Activated T-helper 17 cell treated with anti-CD3 and anti-CD28 coated beads, Interleukin-2, amount 50 U/mL, for 72 hours (primary cell): ENCODE measurements around the gene PRKACB. TPM values are rescaled to one million over a fixed set of nuclear protein-coding genes. Genes with fewer than 3 reads are reported as not detected.
"Not testable (repeated sequence)": the region's sequence is repeated elsewhere in the genome, so short reads cannot be mapped to it uniquely, and the experiment has no call there.

Experiments used
- ATAC-seq: fragments of 150-1000 bp; cut with Tn5 transposase; replicated peaks from 2 replicates; pipeline ENCODE4 v1.10.0; 2021; ENCODE audit warnings: mild to moderate bottlenecking, moderate library complexity
- H3K27ac Mint-ChIP-seq: one replicate; pipeline ENCODE4 v1.8.0; 2022; ENCODE audit warnings: mixed read lengths
- H3K27me3 Mint-ChIP-seq: one replicate; pipeline ENCODE4 v1.8.0; 2022; ENCODE audit warnings: mixed read lengths
- H3K36me3 Mint-ChIP-seq: one replicate; pipeline ENCODE4 v1.8.0; 2022; ENCODE audit warnings: low read depth, mild to moderate bottlenecking, mixed read lengths
- H3K4me1 Mint-ChIP-seq: one replicate; pipeline ENCODE4 v1.8.0; 2022; ENCODE audit warnings: mixed read lengths
- H3K4me3 Mint-ChIP-seq: one replicate; pipeline ENCODE4 v1.8.0; 2022; ENCODE audit warnings: mild to moderate bottlenecking, mixed read lengths
- H3K9me3 Mint-ChIP-seq: one replicate; pipeline ENCODE4 v1.8.0; 2022; ENCODE audit warnings: mixed read lengths
- total RNA-seq, 2 donors: library from RNA; stranded (reverse); gene quantifications; one replicate each; pipeline ENCODE4 v1.2.3, GENCODE V29; 2022

PRKACB gene
- total RNA-seq, 2 donors from 2014 or later, result 16.3 to 26.2 TPM

DNA sequence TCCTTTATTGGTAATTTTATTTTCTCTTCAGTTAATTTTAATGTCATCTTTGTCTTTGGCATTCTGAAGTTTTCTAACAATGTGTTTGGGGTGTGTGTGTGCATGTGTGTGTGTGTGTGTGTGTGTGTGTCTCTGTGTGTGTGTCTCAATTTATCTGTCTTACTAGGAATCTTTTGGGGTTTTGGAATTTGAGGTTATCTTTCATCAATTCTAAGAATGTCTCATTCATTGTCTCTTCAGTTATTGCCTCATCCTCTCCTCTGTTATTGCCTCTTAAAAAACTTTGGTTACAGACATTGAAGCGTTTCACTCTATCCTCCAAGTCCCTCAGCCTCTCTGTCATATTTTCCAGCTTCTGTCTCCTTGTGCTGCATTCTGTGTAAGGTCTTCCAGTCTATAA lies 139.3 kb downstream of the PRKACB start:
- Mint-ChIP-seq H3K27ac (no peak overlapping the region), H3K27me3 (peaks cover 18% of the 10 kb centered on the region), H3K9me3 (peaks cover 6% of the 10 kb centered on the region), H3K4me1 (no peaks in the 10 kb centered on the region), H3K36me3 (no peaks in the 10 kb centered on the region), H3K4me3 (no peak overlapping the region)
- ATAC-seq, result no peak

DNA sequence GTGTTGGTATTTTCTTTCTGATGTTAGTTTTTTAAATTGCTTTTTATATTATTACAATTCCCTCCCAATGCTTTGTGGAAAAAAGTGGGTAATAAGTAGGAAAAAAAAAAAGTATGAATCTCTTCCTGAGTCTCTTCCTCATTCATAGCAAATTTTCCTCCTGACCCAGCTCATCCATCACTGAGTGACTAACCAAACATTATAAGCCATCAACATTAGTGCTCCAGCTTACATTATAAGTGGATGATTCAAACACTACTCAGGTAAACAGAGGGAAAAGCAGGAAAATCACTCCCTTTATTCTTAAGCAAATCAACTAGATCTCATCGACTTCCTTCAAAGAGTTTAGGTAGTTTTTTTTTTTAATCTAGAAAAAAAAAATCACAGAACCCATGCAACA lies 142.0 kb downstream of the PRKACB start:
- Mint-ChIP-seq H3K36me3 (no peaks in the 10 kb centered on the region), H3K9me3 (peaks cover 13% of the 10 kb centered on the region), H3K4me1 (no peaks in the 10 kb centered on the region), H3K27me3 (peaks cover 22% of the 10 kb centered on the region), H3K27ac (no peak overlapping the region), H3K4me3 (no peak overlapping the region)
- ATAC-seq, result no peak

- ATAC-seq, H3K4me3 Mint-ChIP-seq, H3K4me1 Mint-ChIP-seq, H3K27ac Mint-ChIP-seq, H3K36me3 Mint-ChIP-seq: not testable (repeated sequence)
- peaks cover 34% of the 10 kb centered on the region for H3K27me3 Mint-ChIP-seq
- peaks cover 13% of the 10 kb centered on the region for H3K9me3 Mint-ChIP-seq
Observed at GRCh38 chr1:84287389-84287788, 143.3 kb downstream of the PRKACB start.

Other genes with a start within 250 kb of the PRKACB start
- 1 to 10 TPM; 2.7 to 6.3 TPM for gene TTLL7, start 145.1 kb upstream of the PRKACB start, total RNA-seq
- not detected for gene SAMD13, start 157.4 kb downstream of the PRKACB start, total RNA-seq